ENCODE measurements around the gene LRSAM1.
A peak's percentile ranks its signal among the peaks of the same experiment; 100 is the strongest.

Gene LRSAM1

GRCh38 chr9:127516835-127517607 lies 65.7 kb downstream of the LRSAM1 start:
- no peak for DNase-seq (ENCODE audit: low read depth, low spot score)

DNA sequence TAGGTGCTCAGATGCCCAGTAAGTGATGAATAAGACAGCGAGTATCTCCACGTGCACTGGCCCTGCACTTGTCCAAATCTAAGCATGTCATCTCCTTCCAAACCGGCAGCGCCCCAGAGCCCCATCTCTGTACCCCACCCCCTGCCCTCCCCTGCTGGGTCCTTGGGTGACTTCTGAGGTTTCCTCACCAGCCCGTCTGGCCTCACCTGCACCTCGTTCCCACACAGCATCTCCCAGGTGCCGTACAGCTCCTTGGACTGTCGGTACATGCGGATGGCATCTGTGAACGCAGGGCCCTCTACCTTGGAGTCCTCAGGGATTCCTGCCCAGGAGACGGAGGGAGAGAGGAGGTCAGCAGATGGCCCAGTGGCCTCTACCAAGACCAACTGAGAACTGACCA lies 66.3 kb downstream of the LRSAM1 start:
- no peak for DNase-seq (ENCODE audit: low read depth, low spot score)

DNA sequence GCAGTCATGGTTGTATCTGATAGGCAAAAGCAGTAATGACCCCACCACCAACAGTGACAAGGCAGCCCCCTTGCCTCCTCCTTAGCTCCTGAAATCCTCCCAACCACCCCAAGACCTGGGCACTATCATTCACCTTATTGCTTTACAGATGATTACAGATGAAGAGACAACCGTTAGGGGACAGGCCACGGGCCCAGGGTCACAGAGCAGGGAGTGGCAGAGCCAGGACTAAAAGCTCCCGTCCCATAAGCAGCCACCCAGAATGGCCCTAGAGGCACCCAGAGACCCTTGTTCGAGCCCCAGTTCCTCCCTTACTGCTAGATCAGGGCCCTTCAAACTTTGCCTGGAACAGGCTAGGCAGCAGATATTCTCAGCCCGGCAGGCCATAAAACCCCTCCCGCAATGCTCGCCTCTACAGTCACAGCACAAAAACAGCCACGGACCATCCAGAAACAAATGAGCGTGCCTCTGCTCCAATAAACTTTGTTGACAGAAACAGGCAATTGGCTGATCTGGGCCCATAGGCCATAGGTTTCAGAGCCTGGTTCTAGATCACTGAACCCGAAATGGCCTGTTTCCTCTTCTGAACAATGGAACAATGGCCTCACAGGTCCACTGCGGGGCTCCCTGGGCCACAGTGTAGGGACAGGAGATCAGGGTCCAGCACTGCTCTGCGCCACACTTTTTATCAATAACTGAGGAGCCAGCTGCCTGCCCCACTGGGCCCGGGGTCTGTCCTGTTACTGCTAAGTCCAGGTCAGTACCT lies 67.0 kb downstream of the LRSAM1 start:
- DNase-seq (ENCODE audit: low read depth, low spot score), result no peak

- peak; percentile 79 for DNase-seq (ENCODE audit: low read depth, low spot score)
Observed at GRCh38 chr9:127519301-127520166, 68.2 kb downstream of the LRSAM1 start.

DNA sequence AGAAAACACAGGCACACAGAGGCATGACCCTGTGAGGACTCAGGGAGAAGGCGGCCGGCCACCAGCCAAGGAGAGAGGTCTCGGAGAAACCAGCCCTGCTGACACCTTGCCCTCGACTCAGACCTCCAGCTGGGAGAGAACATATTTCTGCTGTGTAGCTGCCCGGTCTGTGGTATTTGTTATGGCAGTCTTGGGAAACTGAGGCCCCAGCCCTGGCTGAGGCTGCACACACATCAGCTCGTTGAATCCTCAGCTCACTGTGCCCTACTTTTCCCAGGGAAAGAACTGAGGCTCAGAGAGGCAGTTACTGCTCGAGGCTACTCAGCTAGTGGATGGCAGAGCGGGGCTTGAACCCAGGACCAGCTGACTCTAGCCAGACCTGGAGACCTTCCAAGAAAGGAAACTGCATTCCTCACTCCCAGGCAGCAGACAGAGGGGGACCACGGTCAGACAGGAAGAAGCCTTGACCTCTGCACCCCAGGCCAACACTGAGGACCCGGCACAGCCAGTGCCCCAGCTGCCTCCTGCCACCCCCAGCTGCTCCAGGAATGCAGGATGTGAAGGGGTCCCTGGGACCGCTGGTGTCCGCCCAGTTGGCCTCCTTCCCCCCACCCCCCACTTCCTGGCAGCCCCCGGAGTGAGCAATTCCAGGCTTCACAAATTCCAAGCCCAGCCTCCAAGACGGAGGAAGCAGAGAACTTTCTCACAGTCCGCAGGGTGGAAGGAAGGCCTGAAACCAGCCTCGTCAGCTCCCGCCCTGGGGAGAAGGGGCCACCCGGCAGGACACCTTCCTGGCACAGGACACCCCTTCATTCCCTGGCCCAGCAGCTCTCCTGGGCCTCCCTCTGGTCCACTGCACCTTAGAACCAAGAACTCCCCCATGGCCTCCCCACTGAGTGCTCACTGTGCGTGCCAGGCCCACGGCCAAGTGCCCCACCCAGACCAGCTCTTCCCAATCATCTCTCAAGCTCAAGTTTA lies 69.9 kb downstream of the LRSAM1 start:
- DNase-seq (ENCODE audit: low read depth, low spot score), result peak; percentile 53

DNA sequence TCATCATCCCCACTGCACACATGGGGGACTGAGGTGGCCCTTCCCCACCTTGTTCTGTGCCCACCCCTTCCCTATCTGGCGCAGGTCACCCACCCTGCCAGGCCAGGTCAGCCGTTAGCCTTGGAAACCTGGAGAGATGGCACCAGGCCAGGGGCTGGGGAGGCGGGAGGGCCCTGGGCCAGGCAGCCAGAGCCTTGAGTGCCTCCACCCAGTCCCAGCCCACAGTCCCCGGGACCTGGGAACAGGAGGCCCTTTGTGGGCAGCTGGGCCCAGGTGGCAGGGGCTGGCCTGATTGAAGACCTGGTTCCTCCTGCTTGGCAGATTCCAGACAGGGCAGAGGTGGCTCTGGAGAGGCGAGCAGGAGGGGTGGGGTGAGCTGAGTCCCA lies 70.6 kb downstream of the LRSAM1 start:
- DNase-seq (ENCODE audit: low read depth, low spot score), result no peak

GRCh38 chr9:127522727-127523126 lies 71.4 kb downstream of the LRSAM1 start:
- DNase-seq (ENCODE audit: low read depth, low spot score), result peak; percentile 34

DNA sequence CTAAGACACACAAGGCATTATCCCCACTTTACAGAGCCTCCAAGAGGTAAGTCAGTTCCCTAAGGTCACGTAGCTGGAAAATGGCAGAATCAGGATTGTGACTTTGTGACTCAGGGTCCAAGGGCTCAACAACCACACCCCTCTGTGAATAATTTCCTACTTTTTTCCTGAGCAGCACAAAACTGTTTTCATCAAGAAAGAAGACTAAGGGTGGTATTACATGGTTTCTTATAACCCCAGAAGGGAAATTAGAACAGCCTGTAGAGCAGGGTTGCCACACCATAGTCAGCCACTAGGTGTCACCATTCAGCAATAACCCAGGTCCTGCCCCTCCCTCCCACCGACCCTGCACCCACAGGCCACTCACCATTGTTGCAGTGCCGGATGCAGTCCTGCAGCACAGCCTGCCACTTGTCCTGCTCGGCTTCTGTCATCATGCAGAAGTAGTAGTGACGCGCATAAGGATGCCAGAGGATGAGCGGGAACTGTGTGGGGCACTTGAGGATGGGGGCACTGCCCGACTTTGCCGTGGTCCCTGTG lies 72.1 kb downstream of the LRSAM1 start:
- peak; percentile 80 for DNase-seq (ENCODE audit: low read depth, low spot score)

DNA sequence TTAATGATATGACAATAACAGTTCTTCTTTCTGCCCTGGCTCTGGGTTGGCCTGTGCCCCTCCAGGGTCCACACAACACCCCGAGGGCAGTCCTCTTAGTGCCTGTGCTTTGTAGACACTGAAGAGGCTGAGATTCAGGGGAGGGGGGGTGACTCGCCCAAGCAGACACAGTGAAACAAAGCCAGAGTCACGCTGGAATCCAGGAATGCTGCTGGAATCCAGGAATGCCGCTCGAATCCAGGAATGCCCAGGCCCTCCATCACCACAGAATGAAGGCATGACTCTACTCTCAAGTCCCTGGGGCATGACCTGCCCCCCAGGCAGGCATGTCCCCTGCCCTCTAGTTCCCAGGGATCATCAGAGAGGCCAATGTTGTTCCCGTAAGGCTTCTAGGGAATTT lies 73.1 kb downstream of the LRSAM1 start:
- peak; percentile 98 for DNase-seq (ENCODE audit: low read depth, low spot score)

DNA sequence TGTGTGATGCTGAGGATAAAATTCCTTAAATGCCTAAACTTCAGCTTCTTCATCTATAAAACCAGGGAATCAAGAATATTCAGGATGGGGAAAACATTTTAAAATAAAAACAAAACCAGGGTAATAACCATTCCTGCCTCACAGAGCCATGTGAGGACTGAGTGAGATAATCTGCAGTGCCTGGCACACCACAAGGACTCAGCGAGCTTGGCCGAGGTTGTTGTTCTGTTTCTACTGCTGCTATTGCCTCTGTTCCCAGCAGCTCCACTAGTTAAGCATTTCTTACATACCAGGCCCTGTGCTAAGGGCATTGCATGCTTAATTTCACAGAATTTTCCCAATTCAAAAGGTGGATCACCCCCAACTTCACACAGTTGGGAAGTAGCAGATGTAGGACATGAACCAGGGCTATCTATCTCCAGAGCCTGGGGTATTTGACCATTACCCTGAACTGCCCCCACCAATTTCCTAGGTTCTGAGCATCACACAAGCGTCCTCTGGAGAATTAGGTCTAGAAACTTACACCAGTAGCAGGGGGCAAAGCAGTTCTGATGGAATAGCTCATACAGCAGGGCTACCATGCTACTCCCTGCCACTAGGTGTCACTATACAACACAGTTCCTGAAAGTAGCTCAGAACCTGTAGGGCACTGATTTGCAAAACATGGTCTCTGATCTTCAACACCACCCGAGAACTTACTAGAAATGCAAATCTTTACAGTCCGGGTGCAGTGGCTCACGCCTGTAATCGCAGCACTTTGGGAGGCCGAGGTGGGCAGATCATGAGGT lies 74.3 kb downstream of the LRSAM1 start:
- DNase-seq (ENCODE audit: low read depth, low spot score), result peak; percentile 45

GRCh38 chr9:127526655-127527559 lies 75.6 kb downstream of the LRSAM1 start:
- DNase-seq (ENCODE audit: low read depth, low spot score), result peak; percentile 78

GRCh38 chr9:127527560-127528268 lies 76.4 kb downstream of the LRSAM1 start:
- no peak for DNase-seq (ENCODE audit: low read depth, low spot score)

GRCh38 chr9:127528422-127529251 lies 77.3 kb downstream of the LRSAM1 start:
- peak; percentile 39 for DNase-seq (ENCODE audit: low read depth, low spot score)

DNA sequence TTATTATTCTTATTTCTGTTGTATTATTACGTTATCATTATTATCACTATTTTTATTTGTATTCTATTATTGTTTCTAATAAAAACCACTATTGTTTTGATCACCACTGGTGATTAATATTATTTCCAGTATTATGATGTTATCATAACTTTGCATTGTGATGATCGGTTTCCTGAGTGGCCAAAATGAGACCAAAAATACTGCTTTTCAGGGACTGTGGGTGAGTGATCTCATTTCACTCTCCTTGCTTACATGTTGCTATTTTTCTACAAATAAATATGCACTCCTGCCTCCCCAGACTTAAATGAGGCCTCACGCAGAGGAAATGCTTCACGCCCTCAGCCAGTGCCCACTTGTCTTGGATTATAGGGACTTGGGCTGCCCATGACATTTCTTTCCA lies 78.4 kb downstream of the LRSAM1 start:
- DNase-seq (ENCODE audit: low read depth, low spot score), result no peak

- no peak for DNase-seq (ENCODE audit: low read depth, low spot score)
Observed at GRCh38 chr9:127530206-127530941, 79.1 kb downstream of the LRSAM1 start.

GRCh38 chr9:127531676-127532075 lies 80.4 kb downstream of the LRSAM1 start:
- DNase-seq (ENCODE audit: low read depth, low spot score), result peak; percentile 58
